ENCODE data around the gene KANTR.

Gene KANTR

GRCh38 chrX:53171356-53171755 is 77.4 kb downstream of the KANTR start:
- no peaks in the 10 kb centered on the region for H3K4me1 ChIP-seq (ENCODE audit: low read depth, poor library complexity, severe bottlenecking)
- TF ChIP-seq CTCF (conservative IDR thresholded peaks at IDR 0.05; ENCODE audit: low read depth, low read length) = no peak
- no peaks in the 10 kb centered on the region for H4K20me1 ChIP-seq (ENCODE audit: insufficient read depth)
- H3K9ac ChIP-seq = no peak overlapping the region
- H3K27ac ChIP-seq = no peak overlapping the region
- no peaks in the 10 kb centered on the region for H3K79me2 ChIP-seq (ENCODE audit: insufficient read depth, low read depth)
- H2AFZ ChIP-seq (ENCODE audit: low read depth) = no peak overlapping the region
- no peaks in the 10 kb centered on the region for H3K27me3 ChIP-seq (ENCODE audit: insufficient read depth, low read depth)
- no peak overlapping the region for H3K4me3 ChIP-seq (IDR thresholded peaks at IDR 0.05; ENCODE audit: insufficient read depth, low read depth, low read length)
- H3K4me2 ChIP-seq = no peak overlapping the region
- no peaks in the 10 kb centered on the region for H3K36me3 ChIP-seq (ENCODE audit: insufficient read depth)

Measured in KMS-11 (cell line).